Activated naive CD8-positive, alpha-beta T cell treated with anti-CD3 and anti-CD28 coated beads, Interleukin-2, amount 10 ng/mL, durations not matched to agents 7 days and 5 days (primary cell): ENCODE results near the gene CISH. TPM values are rescaled to one million over a fixed set of nuclear protein-coding genes. Genes with fewer than 3 reads are reported as not detected.
A peak's percentile ranks its signal among the peaks of the same experiment; 100 is the strongest.

Source experiments
- ATAC-seq: fragments of 150-1000 bp; cut with Tn5 transposase; one replicate; pipeline ENCODE4 v1.10.0; 2021; ENCODE audit warnings: low read depth, moderate library complexity
- POLR2A ChIA-PET: fragments of 350-600 bp; sonication (Branson Sonifier 250); formaldehyde crosslinking; loops from one replicate; lab custom pipeline; 2021; ENCODE audit warnings: antibody characterized with exemption; lab: Charles Lee
- DNase-seq: peaks from one replicate; pipeline ENCODE4 v3.0.0; 2021
- H3K27ac Mint-ChIP-seq: one replicate; pipeline ENCODE4 v1.8.0; 2022; ENCODE audit warnings: mild to moderate bottlenecking, mixed read lengths
- H3K27me3 Mint-ChIP-seq: one replicate; pipeline ENCODE4 v1.8.0; 2022; ENCODE audit warnings: mild to moderate bottlenecking, moderate library complexity, mixed read lengths
- H3K36me3 Mint-ChIP-seq: one replicate; pipeline ENCODE4 v1.8.0; 2021; ENCODE audit warnings: mild to moderate bottlenecking, mixed read lengths
- H3K4me1 Mint-ChIP-seq: one replicate; pipeline ENCODE4 v1.8.0; 2021; ENCODE audit warnings: mixed read lengths
- H3K4me3 Mint-ChIP-seq: one replicate; pipeline ENCODE4 v1.8.0; 2022; ENCODE audit warnings: mild to moderate bottlenecking, moderate library complexity, mixed read lengths
- H3K9me3 Mint-ChIP-seq: one replicate; pipeline ENCODE4 v1.8.0; 2021; ENCODE audit warnings: mixed read lengths
- total RNA-seq, 2 experiments: library from RNA; stranded (reverse); gene quantifications; one replicate each; pipeline ENCODE4 v1.2.3, GENCODE V29; 2021

CISH gene
- total RNA-seq, 2 experiments from 2014 or later, result 365 to 400 TPM

DNA sequence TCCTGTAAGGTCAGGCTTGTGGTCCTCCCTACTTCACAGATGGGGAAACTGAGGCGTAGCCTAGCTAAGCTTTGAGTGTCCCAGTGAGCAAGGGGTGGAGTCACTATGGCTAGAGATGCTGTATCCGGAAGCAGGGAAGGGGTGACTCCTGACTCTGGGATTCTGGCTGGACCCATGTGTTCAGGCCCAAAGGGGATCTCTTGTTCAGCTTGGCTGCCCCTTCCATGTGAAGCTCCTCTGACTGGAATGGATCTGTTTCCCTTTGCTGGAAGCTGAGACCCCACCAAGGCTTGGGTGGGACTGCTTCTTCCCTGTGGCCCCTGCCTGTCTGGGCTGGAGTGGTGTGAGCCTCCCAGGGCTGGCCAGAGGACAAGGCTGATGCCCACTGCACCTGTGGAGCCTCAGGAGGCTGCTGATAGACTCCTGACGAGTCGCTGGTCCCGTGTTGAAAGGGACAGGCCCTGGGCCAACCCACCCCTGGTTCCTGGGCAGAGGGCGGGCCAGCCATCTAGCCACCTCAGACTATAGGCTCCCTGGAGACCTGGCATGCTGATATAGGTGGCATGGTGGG is 6.4 kb upstream of the CISH start:
- peak; percentile 7 for ATAC-seq
- POLR2A ChIA-PET, result interaction anchor here (0.6 to 25.9 kb wide), 11 partner anchors 9 to 767 kb away, joined by 3 to 3572 read pairs (median 29); partner anchors contain the start of genes C3orf18, CISH, HEMK1 and MANF

DNA sequence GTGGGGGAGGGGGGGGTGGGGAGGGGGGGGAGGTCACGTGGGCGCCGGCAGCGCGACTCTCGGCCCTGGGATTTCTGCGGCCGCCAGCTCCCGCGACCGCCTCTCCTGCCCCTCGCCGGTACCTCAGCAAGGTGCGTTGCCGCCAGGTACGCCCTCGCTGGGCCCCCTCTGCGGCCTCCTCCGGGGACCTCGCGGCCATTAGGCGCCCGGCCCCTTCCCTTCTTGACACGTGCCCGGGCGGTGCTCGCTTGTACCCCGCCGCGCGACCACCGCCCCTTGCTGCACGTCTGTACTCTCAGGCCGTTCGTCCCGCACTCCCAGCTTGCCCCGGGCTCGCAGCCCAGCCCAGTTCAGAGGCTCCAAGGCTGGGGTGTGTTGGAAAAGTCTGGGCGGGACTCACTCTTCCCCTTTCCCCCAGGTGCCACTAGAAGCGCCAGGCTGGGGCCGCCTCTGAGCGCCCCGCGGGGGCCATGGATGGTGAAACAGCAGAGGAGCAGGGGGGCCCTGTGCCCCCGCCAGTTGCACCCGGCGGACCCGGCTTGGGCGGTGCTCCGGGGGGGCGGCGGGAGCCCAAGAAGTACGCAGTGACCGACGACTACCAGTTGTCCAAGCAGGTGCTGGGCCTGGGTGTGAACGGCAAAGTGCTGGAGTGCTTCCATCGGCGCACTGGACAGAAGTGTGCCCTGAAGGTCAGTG is 5.7 kb upstream of the CISH start, which contains the start of gene MAPKAPK3:
Gene MAPKAPK3, plus strand, starts transcription at position 56 of the 696 bp plus-strand sequence. Its CDS starts 415 bp downstream, at position 471.
- H3K27ac Mint-ChIP-seq, result peak within 1 kb of the TSS; percentile 95
- H3K36me3 Mint-ChIP-seq, result peaks cover 46% of the 10 kb centered on the region
- DNase-seq, result no peak
- peak within 1 kb of the TSS; percentile 97 for H3K4me3 Mint-ChIP-seq
- no peaks in the 10 kb centered on the region for H3K27me3 Mint-ChIP-seq
- H3K4me1 Mint-ChIP-seq, result peaks cover 61% of the 10 kb centered on the region
- POLR2A ChIA-PET, result interaction anchor here (0.6 to 25.9 kb wide), 14 partner anchors 10 to 885 kb away, joined by 3 to 3572 read pairs (median 16); partner anchors contain the start of genes C3orf18, CISH, HEMK1 and MANF
- ATAC-seq, result peak; percentile 2
- no peaks in the 10 kb centered on the region for H3K9me3 Mint-ChIP-seq

More for the DNA sequence above, 6.4 kb upstream of the CISH start:
- H3K27me3 Mint-ChIP-seq, result no peaks in the 10 kb centered on the region
- H3K4me3 Mint-ChIP-seq, result peak overlapping the region; percentile 95
- peak overlapping the region; percentile 89 for H3K27ac Mint-ChIP-seq
- H3K9me3 Mint-ChIP-seq, result no peaks in the 10 kb centered on the region
- H3K4me1 Mint-ChIP-seq, result peaks cover 66% of the 10 kb centered on the region
- H3K36me3 Mint-ChIP-seq, result peaks cover 42% of the 10 kb centered on the region
- peak; percentile 56 for DNase-seq

DNA sequence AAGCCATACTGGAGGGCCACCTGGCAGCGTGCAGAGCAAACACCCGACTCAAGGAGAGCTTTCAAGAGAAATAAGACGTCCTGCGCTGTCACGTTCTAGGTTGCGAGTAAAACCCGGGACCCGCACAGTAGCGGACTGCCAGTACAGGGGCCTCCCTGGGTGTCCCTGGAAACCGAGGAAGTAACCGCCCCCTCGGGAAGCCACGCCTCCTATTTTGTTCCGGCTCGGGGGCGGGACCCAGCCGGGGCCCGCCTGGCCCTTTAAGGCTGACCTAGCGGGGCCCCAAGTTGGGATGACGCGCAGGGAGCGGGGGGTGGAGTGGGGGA is 5.2 kb upstream of the CISH start:
- H3K4me3 Mint-ChIP-seq, result peak overlapping the region; percentile 97
- ATAC-seq, result peak; percentile 41
- peaks cover 49% of the 10 kb centered on the region for H3K36me3 Mint-ChIP-seq
- H3K27ac Mint-ChIP-seq, result peak overlapping the region; percentile 95
- peaks cover 59% of the 10 kb centered on the region for H3K4me1 Mint-ChIP-seq
- POLR2A ChIA-PET, result interaction anchor here (0.6 to 25.9 kb wide), 14 partner anchors 11 to 1055 kb away, joined by 3 to 3572 read pairs (median 12); partner anchors contain the start of genes C3orf18, CISH, HEMK1 and MANF
- H3K9me3 Mint-ChIP-seq, result no peaks in the 10 kb centered on the region
- H3K27me3 Mint-ChIP-seq, result no peaks in the 10 kb centered on the region
- DNase-seq, result peak; percentile 98

DNA sequence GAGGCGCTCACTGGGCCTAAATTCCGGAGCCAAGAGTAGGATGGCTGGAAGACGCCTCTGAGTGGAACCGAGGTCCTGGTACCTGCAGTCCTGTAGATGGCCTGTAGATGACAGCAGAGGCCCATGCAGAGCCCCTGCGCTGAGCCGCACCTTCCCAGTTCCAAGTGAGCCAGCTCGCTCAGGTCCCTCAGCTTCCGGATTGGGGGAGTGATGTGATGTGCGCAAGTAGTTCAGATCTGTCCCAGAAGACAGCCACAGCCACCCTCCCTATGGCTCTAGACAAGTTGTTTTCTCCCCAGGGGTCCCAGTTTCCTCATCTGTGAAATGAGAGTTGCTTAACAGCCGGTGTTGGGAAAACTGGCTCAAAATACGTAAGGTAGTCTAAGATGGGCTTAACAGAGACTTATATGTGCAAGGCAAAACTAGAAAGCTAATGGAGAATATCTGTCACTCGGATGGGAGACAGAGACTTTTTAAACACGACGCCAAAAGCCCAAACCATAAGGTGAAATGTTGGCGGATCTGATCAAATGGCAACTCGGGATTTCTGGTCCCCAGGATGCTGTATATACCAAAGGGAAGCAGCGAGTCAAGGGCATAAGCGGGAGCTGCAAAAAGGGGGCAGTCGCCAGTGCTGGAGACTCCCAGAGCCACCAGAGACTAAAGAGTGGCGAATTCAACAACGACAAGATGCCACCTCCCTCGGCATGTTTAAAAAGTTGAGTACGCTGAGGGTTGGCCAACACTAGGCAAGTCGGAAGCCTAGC is 4.6 kb upstream of the CISH start:
- Mint-ChIP-seq H3K4me1 (peaks cover 59% of the 10 kb centered on the region), H3K36me3 (peaks cover 52% of the 10 kb centered on the region), H3K9me3 (no peaks in the 10 kb centered on the region), H3K27ac (peak overlapping the region; percentile 95), H3K27me3 (no peaks in the 10 kb centered on the region), H3K4me3 (peak overlapping the region; percentile 97)
- DNase-seq (peak; percentile 81), ATAC-seq (peak; percentile 1)
- POLR2A ChIA-PET, result interaction anchor here (0.6 to 25.9 kb wide), 20 partner anchors 8 to 1367 kb away, joined by 3 to 3572 read pairs (median 5); partner anchors contain the start of genes ACY1, C3orf18, CISH and DOCK3

DNA sequence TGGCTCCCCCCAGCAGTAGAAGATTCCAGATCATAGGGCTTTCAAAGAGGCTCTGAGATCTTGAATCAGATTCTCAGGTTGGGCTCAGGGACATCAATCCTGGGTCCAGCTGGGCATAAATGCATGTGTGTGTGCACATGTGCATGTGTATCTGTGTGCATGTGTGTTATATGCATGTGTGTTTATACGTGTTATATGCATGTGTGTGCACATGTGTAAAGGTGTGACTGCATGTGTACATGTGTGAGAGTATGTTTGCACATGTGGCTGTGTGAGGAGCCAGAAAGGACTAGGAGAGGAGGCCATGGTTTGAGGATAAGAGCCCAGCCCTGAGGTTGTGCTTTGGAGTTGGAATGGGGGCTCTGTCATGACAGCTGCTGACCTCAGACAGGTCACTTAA is 3.6 kb upstream of the CISH start:
- H3K4me1 Mint-ChIP-seq, result peaks cover 49% of the 10 kb centered on the region
- H3K4me3 Mint-ChIP-seq, result peak overlapping the region; percentile 97
- no peak for ATAC-seq
- no peak for DNase-seq
- H3K27me3 Mint-ChIP-seq, result no peaks in the 10 kb centered on the region
- POLR2A ChIA-PET, result interaction anchor here (1.0 to 25.9 kb wide), 11 partner anchors 9 to 1368 kb away, joined by 3 to 3572 read pairs (median 20); partner anchors contain the start of genes ACY1, C3orf18, CISH and HEMK1
- peaks cover 52% of the 10 kb centered on the region for H3K36me3 Mint-ChIP-seq
- H3K27ac Mint-ChIP-seq, result peak overlapping the region; percentile 95
- H3K9me3 Mint-ChIP-seq, result no peaks in the 10 kb centered on the region

DNA sequence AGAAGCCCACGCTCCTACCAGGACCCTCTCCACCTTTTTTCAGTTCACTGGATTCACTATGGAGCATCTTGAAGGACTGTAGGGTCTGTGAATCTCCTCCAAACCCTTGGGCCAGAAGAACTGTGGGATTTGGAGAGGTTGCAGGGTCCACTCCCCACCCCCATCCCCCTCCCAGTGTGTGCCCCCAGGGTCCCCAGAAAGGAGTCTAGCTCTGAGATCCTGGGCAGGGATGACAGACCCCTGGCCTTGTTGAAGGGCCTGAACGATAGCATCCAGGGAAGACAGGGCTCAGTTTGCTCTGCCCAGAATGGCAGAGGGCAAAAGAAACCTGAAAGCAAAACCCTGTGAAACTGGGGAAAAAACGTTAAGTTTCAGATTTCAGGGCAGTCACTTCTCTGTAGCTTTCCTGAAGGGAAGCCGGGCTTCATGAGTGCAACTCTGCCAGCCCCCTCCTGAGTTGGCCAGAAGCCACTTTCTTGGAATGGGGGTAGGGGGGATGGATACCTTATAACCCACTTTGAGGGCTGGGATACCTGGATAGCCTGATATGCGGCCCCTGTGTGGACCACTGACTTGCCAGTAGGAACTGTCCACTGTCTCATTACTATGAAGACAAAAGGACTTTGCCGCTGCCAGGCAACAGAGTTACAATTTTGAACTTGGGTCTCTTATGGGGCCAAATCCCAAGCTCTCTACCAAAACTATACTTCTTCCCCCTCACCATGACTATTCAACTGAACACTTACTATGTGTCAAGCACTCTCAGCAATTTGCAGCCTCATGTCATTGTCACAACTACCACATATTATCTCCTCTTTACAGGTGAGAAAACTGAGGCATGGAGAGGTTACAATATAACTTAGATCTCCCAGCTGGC is 1.6 kb upstream of the CISH start:
- DNase-seq, result no peak
- ATAC-seq, result no peak

DNA sequence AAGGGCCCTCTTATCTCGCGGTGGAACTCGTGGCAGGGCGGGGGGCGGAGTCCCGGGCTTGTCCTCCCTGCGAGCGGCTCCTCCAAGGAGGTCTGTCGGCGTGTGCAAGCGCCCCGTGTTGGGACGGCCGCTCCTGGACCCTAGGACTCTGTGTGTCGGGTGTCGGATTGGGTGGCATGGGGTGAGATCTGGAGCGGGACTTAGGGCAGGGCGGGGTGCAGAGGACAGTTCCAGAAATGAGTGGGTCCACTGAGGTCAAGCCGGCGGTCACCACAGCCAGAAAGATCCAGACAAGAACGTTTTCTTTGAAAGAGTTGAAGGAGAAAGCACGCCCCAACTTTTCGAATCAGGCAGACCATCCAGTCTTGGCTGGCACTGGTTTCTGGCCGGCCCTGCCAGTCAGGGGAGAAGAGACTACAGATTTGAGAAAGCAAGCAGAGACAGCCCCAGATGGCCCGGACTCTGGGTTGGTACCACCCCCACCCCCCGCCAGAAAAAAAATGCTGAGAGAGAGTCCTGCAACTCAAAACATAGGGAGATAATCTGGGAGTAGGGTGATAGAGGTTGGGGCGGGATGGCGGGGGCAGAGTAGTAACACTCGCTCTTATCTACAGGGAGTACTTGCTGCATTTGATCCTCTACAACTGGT is 784 bp upstream of the CISH start:
- H3K27ac Mint-ChIP-seq, result peak overlapping the region; percentile 98
- no peaks in the 10 kb centered on the region for H3K9me3 Mint-ChIP-seq
- POLR2A ChIA-PET, result interaction anchor here (0.6 to 25.9 kb wide), 25 partner anchors 5 to 1371 kb away, joined by 3 to 3572 read pairs (median 6); partner anchors contain the start of genes ACY1, C3orf18, CISH and CYB561D2
- DNase-seq, result no peak
- ATAC-seq, result no peak
- H3K4me1 Mint-ChIP-seq, result peaks cover 34% of the 10 kb centered on the region
- no peaks in the 10 kb centered on the region for H3K27me3 Mint-ChIP-seq
- H3K36me3 Mint-ChIP-seq, result peaks cover 63% of the 10 kb centered on the region
- peak overlapping the region; percentile 97 for H3K4me3 Mint-ChIP-seq

More for the DNA sequence above, 1.6 kb upstream of the CISH start:
- Mint-ChIP-seq H3K9me3 (no peaks in the 10 kb centered on the region), H3K36me3 (peaks cover 58% of the 10 kb centered on the region), H3K4me1 (peaks cover 34% of the 10 kb centered on the region), H3K27ac (peak overlapping the region; percentile 98), H3K4me3 (peak overlapping the region; percentile 97), H3K27me3 (no peaks in the 10 kb centered on the region)
- POLR2A ChIA-PET, result interaction anchor here (1.2 to 25.9 kb wide), 12 partner anchors 4 to 887 kb away, joined by 3 to 3572 read pairs (median 17); partner anchors contain the start of genes C3orf18, CISH, DCAF1 and DOCK3

DNA sequence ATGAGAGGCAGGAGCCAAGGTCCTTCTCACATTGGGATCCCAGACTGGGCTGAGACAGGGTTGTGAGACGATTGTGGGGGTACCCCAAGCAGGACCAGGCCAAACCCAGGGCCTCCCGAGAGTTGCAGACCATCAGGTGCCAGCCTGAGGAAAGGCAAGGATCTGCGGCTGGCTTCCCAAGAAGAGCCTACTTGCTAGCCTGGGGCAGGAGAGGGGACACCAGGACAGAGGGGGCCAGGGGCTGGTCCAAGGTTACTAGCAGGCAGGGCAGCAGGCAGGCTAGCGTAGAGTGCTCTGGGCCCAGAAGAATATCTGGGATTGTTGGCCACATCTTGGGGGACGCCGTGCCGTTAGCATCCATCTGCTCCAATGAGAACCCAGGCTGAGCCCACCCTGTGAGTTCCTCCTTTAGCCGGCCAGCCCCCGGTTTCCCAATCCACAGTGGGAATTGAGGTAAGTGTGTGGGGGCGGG is 546 bp downstream of the CISH start:
- H3K27me3 Mint-ChIP-seq, result no peaks in the 10 kb centered on the region
- POLR2A ChIA-PET, result interaction anchor here (1.0 to 25.9 kb wide), 17 partner anchors 6 to 1372 kb away, joined by 3 to 3572 read pairs (median 15); partner anchors contain the start of genes ACY1, C3orf18, CISH and CYB561D2
- ATAC-seq, result no peak

DNA sequence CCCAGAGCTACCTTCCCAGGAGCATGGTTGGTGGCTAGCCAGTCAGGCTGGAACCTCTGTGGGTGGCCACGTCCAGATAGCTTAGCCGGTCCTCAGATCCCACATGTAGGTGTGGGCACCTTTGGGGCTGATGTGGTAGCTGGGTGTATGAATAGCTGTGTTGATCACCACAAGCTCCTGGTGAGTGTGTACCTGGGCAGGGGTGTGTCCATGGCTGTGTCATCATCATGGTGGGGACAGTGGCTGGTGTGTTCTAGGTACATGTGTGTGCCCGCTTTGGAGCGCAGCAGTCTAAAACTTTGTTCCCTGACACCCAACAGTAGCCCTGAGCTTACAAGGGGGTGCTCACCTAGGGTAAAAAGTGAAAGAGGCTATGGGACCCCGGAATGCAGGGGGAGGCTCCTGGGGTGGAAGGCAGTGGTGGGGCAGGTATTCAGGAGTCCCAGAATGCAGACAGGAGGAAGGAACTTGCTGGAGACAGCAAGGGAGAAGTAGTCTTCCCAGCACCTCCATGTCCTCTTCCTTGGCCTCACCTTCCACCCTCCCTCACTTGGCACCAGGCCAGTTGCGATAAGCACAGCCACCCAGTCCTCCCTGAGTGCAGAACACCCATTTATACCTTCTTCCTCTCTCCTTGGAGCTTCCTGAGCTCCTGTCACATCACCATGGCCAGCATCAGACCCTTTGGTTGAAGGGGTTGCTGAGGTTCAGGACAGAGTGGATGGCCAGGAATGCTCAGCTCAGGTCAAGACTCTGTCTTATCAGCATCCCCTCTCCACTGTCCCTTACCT is 1.2 kb downstream of the CISH start:
- H3K4me3 Mint-ChIP-seq, result peak overlapping the region; percentile 97
- H3K36me3 Mint-ChIP-seq, result peaks cover 83% of the 10 kb centered on the region
- ATAC-seq (no peak), DNase-seq (peak; percentile 65)
- H3K4me1 Mint-ChIP-seq, result peaks cover 34% of the 10 kb centered on the region
- no peaks in the 10 kb centered on the region for H3K27me3 Mint-ChIP-seq
- no peaks in the 10 kb centered on the region for H3K9me3 Mint-ChIP-seq
- H3K27ac Mint-ChIP-seq, result peak overlapping the region; percentile 100
- POLR2A ChIA-PET, result interaction anchor here (1.1 to 25.9 kb wide), 15 partner anchors 5 to 1667 kb away, joined by 3 to 3572 read pairs (median 9); partner anchors contain the start of genes C3orf18, CISH, CYB561D2 and GNAI2

More for the DNA sequence above, 546 bp downstream of the CISH start:
- Mint-ChIP-seq H3K36me3 (peaks cover 76% of the 10 kb centered on the region), H3K4me1 (peaks cover 33% of the 10 kb centered on the region), H3K4me3 (peak overlapping the region; percentile 97), H3K9me3 (no peaks in the 10 kb centered on the region), H3K27ac (peak overlapping the region; percentile 100)
- DNase-seq, result no peak

DNA sequence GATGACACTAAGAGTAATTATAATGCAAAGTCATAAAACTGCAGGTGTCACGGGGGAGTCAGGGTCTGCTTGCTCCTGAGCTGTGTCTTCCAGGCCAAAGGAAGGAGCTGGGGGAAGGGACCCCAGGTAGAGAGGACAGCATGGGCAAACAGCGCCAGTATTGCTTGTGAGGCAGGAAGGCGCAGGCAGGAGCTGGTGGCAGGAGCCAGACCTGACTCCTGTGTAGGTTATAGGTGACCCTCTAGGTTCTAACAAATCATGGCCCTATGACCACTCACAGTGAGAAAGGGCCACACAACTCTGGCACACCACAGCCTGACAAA is 1.9 kb downstream of the CISH start:
- peaks cover 34% of the 10 kb centered on the region for H3K4me1 Mint-ChIP-seq
- DNase-seq, result no peak
- POLR2A ChIA-PET, result interaction anchor here (0.6 to 25.9 kb wide), 17 partner anchors 5 to 1668 kb away, joined by 3 to 3572 read pairs (median 6); partner anchors contain the start of genes C3orf18, CISH, CYB561D2 and GNAI2

More for the DNA sequence above, 1.9 kb downstream of the CISH start:
- H3K27ac Mint-ChIP-seq, result peak overlapping the region; percentile 100
- H3K27me3 Mint-ChIP-seq, result no peaks in the 10 kb centered on the region
- H3K36me3 Mint-ChIP-seq, result peaks cover 89% of the 10 kb centered on the region
- H3K9me3 Mint-ChIP-seq, result no peaks in the 10 kb centered on the region
- H3K4me3 Mint-ChIP-seq, result peak overlapping the region; percentile 97
- ATAC-seq, result no peak
